ENCODE measurements around the gene UBA7.

GRCh38 chr3:49787182-49787464 is 26.6 kb downstream of the UBA7 start:
- TF ChIP-seq, protein P1, sequence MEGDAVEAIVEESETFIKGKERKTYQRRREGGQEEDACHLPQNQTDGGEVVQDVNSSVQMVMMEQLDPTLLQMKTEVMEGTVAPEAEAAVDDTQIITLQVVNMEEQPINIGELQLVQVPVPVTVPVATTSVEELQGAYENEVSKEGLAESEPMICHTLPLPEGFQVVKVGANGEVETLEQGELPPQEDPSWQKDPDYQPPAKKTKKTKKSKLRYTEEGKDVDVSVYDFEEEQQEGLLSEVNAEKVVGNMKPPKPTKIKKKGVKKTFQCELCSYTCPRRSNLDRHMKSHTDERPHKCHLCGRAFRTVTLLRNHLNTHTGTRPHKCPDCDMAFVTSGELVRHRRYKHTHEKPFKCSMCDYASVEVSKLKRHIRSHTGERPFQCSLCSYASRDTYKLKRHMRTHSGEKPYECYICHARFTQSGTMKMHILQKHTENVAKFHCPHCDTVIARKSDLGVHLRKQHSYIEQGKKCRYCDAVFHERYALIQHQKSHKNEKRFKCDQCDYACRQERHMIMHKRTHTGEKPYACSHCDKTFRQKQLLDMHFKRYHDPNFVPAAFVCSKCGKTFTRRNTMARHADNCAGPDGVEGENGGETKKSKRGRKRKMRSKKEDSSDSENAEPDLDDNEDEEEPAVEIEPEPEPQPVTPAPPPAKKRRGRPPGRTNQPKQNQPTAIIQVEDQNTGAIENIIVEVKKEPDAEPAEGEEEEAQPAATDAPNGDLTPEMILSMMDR (IDR thresholded peaks at IDR 0.05), result no peak
- no peak for TF ChIP-seq POLR2A (IDR thresholded peaks at IDR 0.05)
